H9 (cell line): ENCODE data around the gene ALX3. TPM values are rescaled to one million over a fixed set of nuclear protein-coding genes. Genes with fewer than 3 reads are reported as not detected.

Experiments used
- DNase-seq: peaks from one replicate; pipeline ENCODE4 v3.0.0-alpha.2; 2017
- H2AFZ ChIP-seq: one replicate; pipeline ENCODE4 v1.6.1; 2013; ENCODE audit warnings: mild to moderate bottlenecking, low read length, control low read depth, moderate library complexity
- H2AK5ac ChIP-seq: 2 replicates; pipeline ENCODE4 v1.6.1; 2013; ENCODE audit warnings: low read length, control low read depth, mixed read lengths; ENCODE audit not compliant: insufficient read length
- H2BK120ac ChIP-seq: one replicate; pipeline ENCODE4 v1.6.1; 2013; ENCODE audit warnings: low read depth, mild to moderate bottlenecking, low read length, control low read depth, inconsistent platforms; ENCODE audit not compliant: poor library complexity, severe bottlenecking
- H2BK12ac ChIP-seq: 2 replicates; pipeline ENCODE4 v1.6.1; 2013; ENCODE audit warnings: low read length, control low read depth, mixed read lengths, low read depth; ENCODE audit not compliant: insufficient read length
- H2BK15ac ChIP-seq: 2 replicates; pipeline ENCODE4 v1.6.1; 2013; ENCODE audit warnings: low read depth, low read length, control low read depth
- H2BK20ac ChIP-seq: one replicate; pipeline ENCODE4 v1.6.1; 2013; ENCODE audit warnings: low read depth, mild to moderate bottlenecking, low read length, control low read depth, inconsistent platforms; ENCODE audit not compliant: poor library complexity, severe bottlenecking
- H2BK5ac ChIP-seq: 2 replicates; pipeline ENCODE4 v1.6.1; 2013; ENCODE audit warnings: low read length, control low read depth, mixed read lengths; ENCODE audit not compliant: insufficient read length
- H3K14ac ChIP-seq: 2 replicates; pipeline ENCODE4 v1.6.1; 2013; ENCODE audit warnings: low read length, control low read depth; ENCODE audit not compliant: insufficient read depth
- H3K18ac ChIP-seq: 2 replicates; pipeline ENCODE4 v1.6.1; 2013; ENCODE audit warnings: low read depth, mild to moderate bottlenecking, mixed read lengths, low read length, control low read depth; ENCODE audit not compliant: insufficient read length
- H3K23ac ChIP-seq: 2 replicates; pipeline ENCODE4 v1.6.1; 2013; ENCODE audit warnings: low read length, control low read depth, mixed read lengths, low read depth; ENCODE audit not compliant: insufficient read length
- H3K23me2 ChIP-seq: 2 replicates; pipeline ENCODE4 v1.6.1; 2013; ENCODE audit warnings: low read depth, mild to moderate bottlenecking, mixed read lengths, low read length, control low read depth; ENCODE audit not compliant: insufficient read length, poor library complexity, severe bottlenecking
- H3K27ac ChIP-seq: 2 replicates; pipeline ENCODE4 v1.5.1; 2013; ENCODE audit warnings: low read length, control low read depth, mixed read lengths, low read depth; ENCODE audit not compliant: insufficient read length
- H3K27me3 ChIP-seq: 2 replicates; pipeline ENCODE4 v1.6.1; 2013; ENCODE audit warnings: low read length, control low read depth, inconsistent platforms; ENCODE audit not compliant: insufficient read depth
- H3K4ac ChIP-seq: 2 replicates; pipeline ENCODE4 v1.6.1; 2013; ENCODE audit warnings: low read depth, mild to moderate bottlenecking, control low read depth, inconsistent platforms, low read length, moderate library complexity
- H3K4me1 ChIP-seq: 2 replicates; pipeline ENCODE4 v1.6.1; 2013; ENCODE audit warnings: low read length, control low read depth, inconsistent platforms; ENCODE audit not compliant: insufficient read depth
- H3K4me2 ChIP-seq: 2 replicates; pipeline ENCODE4 v1.6.1; 2013; ENCODE audit warnings: low read length, control low read depth, mixed read lengths; ENCODE audit not compliant: insufficient read length, insufficient read depth
- H3K56ac ChIP-seq: 2 replicates; pipeline ENCODE4 v1.6.1; 2013; ENCODE audit warnings: low read depth, mild to moderate bottlenecking, mixed read lengths, low read length, control low read depth; ENCODE audit not compliant: insufficient read length
- H3K79me1 ChIP-seq: 2 replicates; pipeline ENCODE4 v1.6.1; 2013; ENCODE audit warnings: low read depth, mild to moderate bottlenecking, moderate library complexity, low read length, control low read depth, inconsistent platforms; ENCODE audit not compliant: insufficient read depth, poor library complexity, severe bottlenecking
- H3K79me2 ChIP-seq: 2 replicates; pipeline ENCODE4 v1.6.1; 2013; ENCODE audit warnings: low read length, control low read depth, inconsistent platforms; ENCODE audit not compliant: insufficient read depth
- H3K9ac ChIP-seq: 2 replicates; pipeline ENCODE4 v1.6.1; 2013; ENCODE audit warnings: low read length, control low read depth, mixed read lengths; ENCODE audit not compliant: insufficient read length; ENCODE audit errors: extremely low read depth
- H3K9me3 ChIP-seq: one replicate; pipeline ENCODE4 v1.6.1; 2013; ENCODE audit warnings: low read depth, low read length, inconsistent platforms; ENCODE audit not compliant: control insufficient read depth
- H3T11ph ChIP-seq: one replicate; pipeline ENCODE4 v1.6.1; 2013; ENCODE audit warnings: mild to moderate bottlenecking, low read length, control low read depth, inconsistent platforms
- H4K20me1 ChIP-seq: one replicate; pipeline ENCODE4 v1.6.1; 2013; ENCODE audit not compliant: control insufficient read depth, insufficient read length, insufficient read depth
- H4K5ac ChIP-seq: 2 replicates; pipeline ENCODE4 v1.6.1; 2013; ENCODE audit warnings: low read depth, mild to moderate bottlenecking, mixed read lengths, low read length, control low read depth; ENCODE audit not compliant: insufficient read length
- H4K8ac ChIP-seq: replicated peaks from 2 replicates; pipeline ENCODE4 v1.6.1; 2013; ENCODE audit warnings: low read length, control low read depth, mixed read lengths, low read depth; ENCODE audit not compliant: insufficient read length
- H4K91ac ChIP-seq: 2 replicates; pipeline ENCODE4 v1.6.1; 2013; ENCODE audit warnings: low read depth, mild to moderate bottlenecking, moderate library complexity, mixed read lengths, low read length, control low read depth; ENCODE audit not compliant: insufficient read length
- H3K27ac Mint-ChIP-seq, 3 experiments: 2 replicates in 2 of 3; 3 replicates in 1 of 3; pipeline ENCODE4 v1.8.0; 2020 to 2021; ENCODE audit warnings: mixed read lengths in 3 of 3, mild to moderate bottlenecking in 1 of 3, moderate library complexity in 1 of 3
- H3K27me3 Mint-ChIP-seq: 2 replicates; pipeline ENCODE4 v1.8.0; 2021; ENCODE audit warnings: low read depth, mild to moderate bottlenecking, moderate library complexity, mixed read lengths
- H3K36me3 Mint-ChIP-seq, 3 experiments: 2 replicates in 2 of 3; 3 replicates in 1 of 3; pipeline ENCODE4 v1.8.0; 2020 to 2021; ENCODE audit warnings: low read depth in 3 of 3, mixed read lengths in 3 of 3; ENCODE audit not compliant: insufficient read depth in 1 of 3
- H3K4me1 Mint-ChIP-seq, 2 experiments: 2 replicates each; pipeline ENCODE4 v1.8.0; 2020; ENCODE audit warnings: mixed read lengths in 2 of 2
- H3K4me3 Mint-ChIP-seq, 2 experiments: 2 replicates in 1 of 2; 3 replicates in 1 of 2; pipeline ENCODE4 v1.8.0; 2020 to 2021; ENCODE audit warnings: mild to moderate bottlenecking in 2 of 2, mixed read lengths in 2 of 2, moderate library complexity in 1 of 2
- H3K9me3 Mint-ChIP-seq, 2 experiments: 2 replicates in 1 of 2; 3 replicates in 1 of 2; pipeline ENCODE4 v1.8.0; 2020; ENCODE audit warnings: mild to moderate bottlenecking in 2 of 2, mixed read lengths in 2 of 2, moderate library complexity in 1 of 2
- WGBS: extraction: QIAGEN DNeasy Blood & Tissue Kit; methylation state at CpG from one replicate; pipeline ENCODE4 v1.1.7; 2013; ENCODE audit warnings: missing lambda C conversion rate, low lambda C conversion rate, mixed read lengths; ENCODE audit not compliant: insufficient read length; ENCODE audit errors: extremely low coverage; 5-methylcytosine and 5-hydroxymethylcytosine counted together
- total RNA-seq: library from RNA; stranded (reverse); gene quantifications from 2 replicates; pipeline ENCODE4 v1.2.1, GENCODE V29; 2021
- TF ChIP-seq, protein P1 (sequence below): fragments of 200-600 bp; sonication (generic); conservative IDR thresholded peaks from 3 replicates; pipeline ENCODE4 v1.8.0; 2021; ENCODE audit warnings: antibody characterized with exemption, mild to moderate bottlenecking

ALX3 gene
- total RNA-seq, 1 experiment from 2014 or later: not detected

DNA sequence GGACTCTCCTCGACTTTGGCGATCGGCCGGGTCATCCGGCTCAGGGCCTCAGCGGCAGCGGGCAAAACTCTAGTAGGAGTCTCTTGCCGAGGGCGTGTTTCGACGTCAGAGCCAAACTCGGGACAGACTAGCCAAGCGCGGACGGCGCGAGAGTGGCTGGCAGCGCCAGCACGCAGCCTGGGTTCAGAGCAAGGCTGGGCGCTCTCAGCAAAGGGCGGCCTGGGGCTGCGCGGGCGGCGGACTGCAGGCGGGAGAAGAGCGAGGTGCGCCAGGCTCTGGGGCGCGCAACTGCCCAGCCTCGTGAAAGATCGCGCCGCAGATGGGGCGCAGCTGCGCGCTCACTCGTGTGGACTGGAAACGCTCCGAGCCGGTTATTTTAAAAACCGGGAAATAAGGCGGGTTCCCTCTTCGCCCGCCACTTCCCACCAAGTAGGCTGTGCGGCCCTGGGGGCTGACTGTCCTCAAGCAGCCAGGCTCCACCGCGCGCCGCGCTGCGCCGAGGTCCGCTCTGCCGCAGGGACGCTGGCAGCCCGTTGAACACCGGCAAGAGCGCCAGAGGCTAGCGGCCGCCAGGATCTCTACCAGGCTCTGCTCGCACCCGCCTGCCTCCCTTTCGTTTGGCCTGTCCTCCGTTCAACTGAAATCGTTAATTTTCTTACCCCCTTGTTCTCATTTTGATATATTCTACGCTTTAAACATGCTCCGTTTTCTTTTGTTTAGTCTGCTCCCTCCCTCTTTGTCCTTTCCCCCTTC lies 2.4 kb downstream of the ALX3 start:
- Mint-ChIP-seq H3K4me1 (peaks cover 10 to 18% of the 10 kb centered on the region in 2 experiments), H3K27ac (no peak overlapping the region)

More for the DNA sequence above, 2.4 kb downstream of the ALX3 start:
- peaks cover 92% of the 10 kb centered on the region for H3K27me3 Mint-ChIP-seq
- TF ChIP-seq, protein P1, sequence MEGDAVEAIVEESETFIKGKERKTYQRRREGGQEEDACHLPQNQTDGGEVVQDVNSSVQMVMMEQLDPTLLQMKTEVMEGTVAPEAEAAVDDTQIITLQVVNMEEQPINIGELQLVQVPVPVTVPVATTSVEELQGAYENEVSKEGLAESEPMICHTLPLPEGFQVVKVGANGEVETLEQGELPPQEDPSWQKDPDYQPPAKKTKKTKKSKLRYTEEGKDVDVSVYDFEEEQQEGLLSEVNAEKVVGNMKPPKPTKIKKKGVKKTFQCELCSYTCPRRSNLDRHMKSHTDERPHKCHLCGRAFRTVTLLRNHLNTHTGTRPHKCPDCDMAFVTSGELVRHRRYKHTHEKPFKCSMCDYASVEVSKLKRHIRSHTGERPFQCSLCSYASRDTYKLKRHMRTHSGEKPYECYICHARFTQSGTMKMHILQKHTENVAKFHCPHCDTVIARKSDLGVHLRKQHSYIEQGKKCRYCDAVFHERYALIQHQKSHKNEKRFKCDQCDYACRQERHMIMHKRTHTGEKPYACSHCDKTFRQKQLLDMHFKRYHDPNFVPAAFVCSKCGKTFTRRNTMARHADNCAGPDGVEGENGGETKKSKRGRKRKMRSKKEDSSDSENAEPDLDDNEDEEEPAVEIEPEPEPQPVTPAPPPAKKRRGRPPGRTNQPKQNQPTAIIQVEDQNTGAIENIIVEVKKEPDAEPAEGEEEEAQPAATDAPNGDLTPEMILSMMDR: no peak; the same call in 2 of the 3 replicates
- Histone ChIP-seq H2BK15ac (no peak overlapping the region), H3K4me1 (no peaks in the 10 kb centered on the region; the same call in 1 of the 2 replicates), H3K9me3 (no peaks in the 10 kb centered on the region), H3K79me2 (no peaks in the 10 kb centered on the region), H3T11ph (no peak overlapping the region), H2BK20ac (no peak overlapping the region), H2AK5ac (no peak overlapping the region), H3K4me2 (peak overlapping the region; percentile 26), H4K8ac (no peak overlapping the region), H3K4ac (no peak overlapping the region), H3K9ac (no peak overlapping the region), H3K18ac (no peak overlapping the region), H2AFZ (no peak overlapping the region), H4K20me1 (peaks cover 4% of the 10 kb centered on the region), H2BK5ac (no peak overlapping the region), H3K23ac (no peak overlapping the region), H3K56ac (no peak overlapping the region), H2BK120ac (no peak overlapping the region), H3K23me2 (peaks cover 7% of the 10 kb centered on the region), H3K27me3 (peaks cover 68% of the 10 kb centered on the region), H4K91ac (no peak overlapping the region), H3K27ac (no peak overlapping the region), H3K14ac (no peak overlapping the region), H2BK12ac (no peak overlapping the region), H3K79me1 (no peaks in the 10 kb centered on the region), H4K5ac (no peak overlapping the region)
- DNase-seq: peak; percentile 68
- H3K4me3 Mint-ChIP-seq: peak overlapping the region; percentile 48 to 75
- peaks cover 0 to 3% of the 10 kb centered on the region in 2 experiments; a peak in 2 of 5 replicates for H3K9me3 Mint-ChIP-seq
- WGBS: no CpG with 5 or more reads among the region's 68 CpGs
- no peaks in the 10 kb centered on the region; a peak in 1 of 7 replicates for H3K36me3 Mint-ChIP-seq
